H1 (cell line): ENCODE data around the gene AFAP1L2. TPM values are rescaled to one million over a fixed set of nuclear protein-coding genes. Genes with fewer than 3 reads are reported as not detected.

Experiments
- HDAC6 ChIP-seq: IDR thresholded peaks from one replicate; pipeline ENCODE4 v1.7.1; 2012; ENCODE audit warnings: low read depth, mild to moderate bottlenecking, inconsistent platforms, low read length, moderate library complexity
- TAF1 ChIP-seq: IDR thresholded peaks from 2 replicates; pipeline ENCODE4 v1.6.1; 2011; ENCODE audit warnings: mild to moderate bottlenecking, low read depth, low read length
- polyA plus RNA-seq, 7 experiments: library from polyadenylated mRNA; depleted of rRNA in 3 of 7; stranded (reverse) in 5 of 7; unstranded in 2 of 7; fragments of >200 nt in 5 of 7; fragments of 200-250 nt in 2 of 7; gene quantifications; 1 replicate in 5 of 7; 2 replicates in 1 of 7; 4 replicates in 1 of 7; pipeline versions ENCODE4 v1.2.1 to v1.2.3, GENCODE V29; 2011 to 2013; ENCODE audit warnings: missing spikeins in 2 of 7, mixed read lengths in 2 of 7
- total RNA-seq: library from RNA; stranded (reverse); fragmentation: NEBNext Ultra II Directional; extraction: Animal tissue kit (Norgen Biotek cat#: 25700); gene quantifications from 2 replicates; pipeline ENCODE4 v1.2.1, GENCODE V29; 2021

Gene AFAP1L2
- total and polyA plus RNA-seq, 2 of the 8 experiments (the other 6 are each of a cell fraction or from before 2014, with no cell fraction given): 3.9 to 6.4 TPM

- TF ChIP-seq TAF1 (no peak), HDAC6 (no peak)
- TF ChIP-seq, all 59 proteins: peak for 0
These were observed 95.6 kb downstream of the AFAP1L2 start (continued) for GRCh38 chr10:114308531-114309363.
